Left ventricle myocardium inferior (tissue), 1 donor: ENCODE results near the gene AMPD2. TPM values are rescaled to one million over a fixed set of nuclear protein-coding genes. Genes with fewer than 3 reads are reported as not detected.
A peak's percentile ranks its signal among the peaks of the same experiment; 100 is the strongest.

ENCODE experiments used
- DNase-seq: peaks from one replicate; pipeline ENCODE4 v3.0.0-alpha.2; 2020
- H3K27ac ChIP-seq: fragments of 200-600 bp; replicated peaks from 2 replicates; pipeline ENCODE4 v1.8.0; 2021
- H3K27me3 ChIP-seq: fragments of 200-600 bp; 2 replicates; pipeline ENCODE4 v1.8.0; 2021; ENCODE audit warnings: low read depth
- H3K36me3 ChIP-seq: fragments of 200-600 bp; 2 replicates; pipeline ENCODE4 v1.8.0; 2021
- H3K4me1 ChIP-seq: fragments of 200-600 bp; 2 replicates; pipeline ENCODE4 v1.8.0; 2021
- H3K4me3 ChIP-seq: fragments of 200-600 bp; 2 replicates; pipeline ENCODE4 v1.8.0; 2021; ENCODE audit warnings: mild to moderate bottlenecking, moderate library complexity
- H3K9me3 ChIP-seq: fragments of 200-600 bp; replicated peaks from 2 replicates; pipeline ENCODE4 v1.8.0; 2021
- CTCF ChIP-seq: fragments of 200-600 bp; IDR thresholded peaks from 2 replicates; pipeline ENCODE4 v1.8.0; 2021; ENCODE audit warnings: antibody characterized with exemption, mild to moderate bottlenecking, borderline replicate concordance
- intact Hi-C: fragments of 100-400 bp; cut with micrococcal nuclease; formaldehyde crosslinking; loops from one replicate; pipeline ENCODE4 v1.11.0; 2022
- total RNA-seq: library from RNA; stranded (reverse); fragmentation: NEBNext Ultra II Directional; extraction: Animal tissue kit (Norgen Biotek cat#: 25700); gene quantifications from one replicate; pipeline ENCODE4 v1.2.1, GENCODE V29; 2021
- donor health status: DM: no; HTN: yes; CAD: no; lungs with severe emphysema.

The AMPD2 gene
- total RNA-seq, 1 donor from 2014 or later: 12.9 TPM

GRCh38 chr1:109650609-109651008 is 31.0 kb downstream of the AMPD2 start:
- intact Hi-C loops: no loop called here
- H3K4me3 ChIP-seq: no peak overlapping the region
- H3K27ac ChIP-seq: no peak overlapping the region
- DNase-seq: no peak
- H3K36me3 ChIP-seq: no peaks in the 10 kb centered on the region
- H3K4me1 ChIP-seq: peaks cover 13% of the 10 kb centered on the region
- no peak for TF ChIP-seq CTCF
- peaks cover under 1% of the 10 kb centered on the region for H3K27me3 ChIP-seq
- peaks cover 5% of the 10 kb centered on the region for H3K9me3 ChIP-seq

DNA sequence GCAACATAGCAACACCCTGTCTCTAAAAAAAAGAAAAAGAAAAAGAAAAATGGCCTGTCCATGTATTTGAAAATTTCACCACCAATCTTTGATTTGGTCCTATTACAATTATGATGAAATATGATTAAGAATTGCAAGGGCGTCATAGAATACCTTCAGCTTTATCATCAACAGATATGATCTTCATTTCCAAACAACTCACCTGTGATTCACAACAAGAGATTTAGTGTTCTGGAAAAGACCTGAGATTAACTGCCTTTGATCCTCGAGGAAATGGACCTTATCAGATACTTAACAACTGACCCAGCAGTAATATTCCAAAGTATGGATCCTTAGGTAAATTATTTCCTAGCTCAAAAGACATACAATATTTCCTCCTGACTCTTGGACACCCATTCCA is 32.8 kb downstream of the AMPD2 start:
- Histone ChIP-seq H3K4me1 (peaks cover 26% of the 10 kb centered on the region), H3K9me3 (no peaks in the 10 kb centered on the region), H3K27ac (no peak overlapping the region), H3K36me3 (no peaks in the 10 kb centered on the region), H3K4me3 (no peak overlapping the region), H3K27me3 (no peaks in the 10 kb centered on the region)
- TF ChIP-seq CTCF: no peak
- intact Hi-C loops: no loop called here
- DNase-seq: no peak

GRCh38 chr1:109653306-109653705 is 33.7 kb downstream of the AMPD2 start:
- DNase-seq: no peak
- H3K36me3 ChIP-seq: peaks cover 4% of the 10 kb centered on the region
- no peaks in the 10 kb centered on the region for H3K9me3 ChIP-seq
- H3K4me1 ChIP-seq: peaks cover 35% of the 10 kb centered on the region
- TF ChIP-seq CTCF: no peak
- no peak overlapping the region for H3K4me3 ChIP-seq
- intact Hi-C loops: no loop called here
- no peak overlapping the region for H3K27ac ChIP-seq
- no peaks in the 10 kb centered on the region for H3K27me3 ChIP-seq

GRCh38 chr1:109654519-109654918 is 34.9 kb downstream of the AMPD2 start:
- intact Hi-C loops: no loop called here
- Histone ChIP-seq H3K36me3 (peaks cover 12% of the 10 kb centered on the region), H3K4me3 (no peak overlapping the region), H3K9me3 (no peaks in the 10 kb centered on the region), H3K27me3 (no peaks in the 10 kb centered on the region), H3K27ac (no peak overlapping the region), H3K4me1 (peaks cover 40% of the 10 kb centered on the region)
- TF ChIP-seq CTCF: no peak
- no peak for DNase-seq

DNA sequence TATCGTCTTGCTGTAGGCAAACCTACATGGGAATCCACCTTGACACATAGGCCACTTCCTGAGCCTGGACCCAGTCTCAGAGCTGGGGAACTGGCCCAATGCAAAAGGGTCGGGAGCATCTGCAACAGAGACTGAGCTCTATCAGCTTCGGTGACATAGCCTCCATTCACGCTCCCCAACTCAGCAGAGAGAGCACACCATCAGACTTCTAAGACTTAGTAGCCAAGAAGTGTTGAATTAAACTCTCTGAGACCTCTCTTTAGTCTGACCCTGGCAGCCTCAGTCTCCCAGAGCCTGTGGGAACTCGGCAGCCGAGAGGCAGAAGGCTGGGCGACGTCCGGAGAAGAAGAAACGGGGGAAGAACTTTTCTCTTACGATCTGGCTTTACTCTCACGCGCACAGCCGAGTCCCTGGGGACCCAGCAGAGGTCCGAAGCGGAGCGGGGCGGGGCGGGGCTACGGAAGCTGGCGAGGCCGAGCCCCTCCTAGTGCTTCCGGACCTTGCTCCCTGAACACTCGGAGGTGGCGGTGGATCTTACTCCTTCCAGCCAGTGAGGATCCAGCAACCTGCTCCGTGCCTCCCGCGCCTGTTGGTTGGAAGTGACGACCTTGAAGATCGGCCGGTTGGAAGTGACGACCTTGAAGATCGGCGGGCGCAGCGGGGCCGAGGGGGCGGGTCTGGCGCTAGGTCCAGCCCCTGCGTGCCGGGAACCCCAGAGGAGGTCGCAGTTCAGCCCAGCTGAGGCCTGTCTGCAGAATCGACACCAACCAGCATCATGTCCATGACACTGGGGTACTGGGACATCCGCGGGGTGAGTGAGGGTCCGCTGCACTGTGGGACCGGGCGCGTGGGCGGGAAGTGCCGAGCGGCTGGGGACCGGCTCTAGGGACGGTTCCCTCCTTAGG is 36.2 kb downstream of the AMPD2 start, which contains the start of gene GSTM4:
Gene GSTM4 (plus strand): TSS at position 485 of the 905 bp plus-strand sequence. CDS start 291 bp downstream, at position 776.
- no peaks in the 10 kb centered on the region for H3K9me3 ChIP-seq
- DNase-seq: peak; percentile 92
- H3K36me3 ChIP-seq: peaks cover 25% of the 10 kb centered on the region
- H3K4me3 ChIP-seq: peak within 1 kb of the TSS; percentile 68
- no peak for TF ChIP-seq CTCF
- no peaks in the 10 kb centered on the region for H3K27me3 ChIP-seq
- intact Hi-C loops: no loop called here
- H3K27ac ChIP-seq: peak within 1 kb of the TSS; percentile 87
- peaks cover 40% of the 10 kb centered on the region for H3K4me1 ChIP-seq
